ENCODE data around the gene UBL4B. TPM values are rescaled to one million over a fixed set of nuclear protein-coding genes. Genes with fewer than 3 reads are reported as not detected.
A peak's percentile ranks its signal among the peaks of the same experiment; 100 is the strongest.

The UBL4B gene
- total RNA-seq, 1 experiment from 2014 or later, result not detected

DNA sequence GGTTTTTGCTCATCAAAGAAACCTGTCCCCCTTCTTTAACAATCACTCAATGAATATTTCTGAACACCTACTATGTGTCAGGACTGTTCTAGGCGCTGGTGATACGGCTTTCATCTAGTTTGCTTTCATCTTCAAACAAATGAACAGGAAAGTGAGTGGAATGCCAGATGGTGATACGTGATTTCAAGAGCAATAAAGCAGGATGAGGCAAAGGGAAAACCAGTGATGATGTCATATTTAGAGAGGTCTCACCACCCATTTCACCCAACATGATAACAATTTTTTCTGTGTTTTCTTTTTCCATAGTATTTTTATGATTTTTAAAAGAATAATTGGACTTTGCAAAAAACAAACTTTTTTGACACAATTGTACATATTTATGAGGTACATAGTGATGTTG, 26.7 kb downstream of the UBL4B start:
- Mint-ChIP-seq H3K4me3 (ENCODE audit: unreplicated experiment) (no peak overlapping the region), H3K27me3 (ENCODE audit: insufficient read depth, unreplicated experiment) (peaks cover 74% of the 10 kb centered on the region), H3K27ac (ENCODE audit: low read depth, unreplicated experiment) (no peak overlapping the region), H3K9me3 (ENCODE audit: unreplicated experiment) (no peaks in the 10 kb centered on the region), H3K36me3 (ENCODE audit: insufficient read depth, unreplicated experiment) (no peaks in the 10 kb centered on the region), H3K4me1 (ENCODE audit: insufficient read depth, unreplicated experiment) (no peaks in the 10 kb centered on the region)
- DNase-seq (ENCODE audit: unreplicated experiment), result no peak
- TF ChIP-seq, protein P1, sequence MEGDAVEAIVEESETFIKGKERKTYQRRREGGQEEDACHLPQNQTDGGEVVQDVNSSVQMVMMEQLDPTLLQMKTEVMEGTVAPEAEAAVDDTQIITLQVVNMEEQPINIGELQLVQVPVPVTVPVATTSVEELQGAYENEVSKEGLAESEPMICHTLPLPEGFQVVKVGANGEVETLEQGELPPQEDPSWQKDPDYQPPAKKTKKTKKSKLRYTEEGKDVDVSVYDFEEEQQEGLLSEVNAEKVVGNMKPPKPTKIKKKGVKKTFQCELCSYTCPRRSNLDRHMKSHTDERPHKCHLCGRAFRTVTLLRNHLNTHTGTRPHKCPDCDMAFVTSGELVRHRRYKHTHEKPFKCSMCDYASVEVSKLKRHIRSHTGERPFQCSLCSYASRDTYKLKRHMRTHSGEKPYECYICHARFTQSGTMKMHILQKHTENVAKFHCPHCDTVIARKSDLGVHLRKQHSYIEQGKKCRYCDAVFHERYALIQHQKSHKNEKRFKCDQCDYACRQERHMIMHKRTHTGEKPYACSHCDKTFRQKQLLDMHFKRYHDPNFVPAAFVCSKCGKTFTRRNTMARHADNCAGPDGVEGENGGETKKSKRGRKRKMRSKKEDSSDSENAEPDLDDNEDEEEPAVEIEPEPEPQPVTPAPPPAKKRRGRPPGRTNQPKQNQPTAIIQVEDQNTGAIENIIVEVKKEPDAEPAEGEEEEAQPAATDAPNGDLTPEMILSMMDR (IDR thresholded peaks at IDR 0.05; ENCODE audit: unreplicated experiment), result no peak
- intact Hi-C loops (cut with micrococcal nuclease), result no loop called here
- BruUV-seq (replicated peaks), result no TSS peak
- CTCF ChIA-PET, result interaction anchor here (1.3 kb wide), 1 partner anchor 33 kb away, joined by 3 read pairs; no protein-coding TSS in a partner anchor
- POLR2A ChIA-PET, result no interaction called here

DNA sequence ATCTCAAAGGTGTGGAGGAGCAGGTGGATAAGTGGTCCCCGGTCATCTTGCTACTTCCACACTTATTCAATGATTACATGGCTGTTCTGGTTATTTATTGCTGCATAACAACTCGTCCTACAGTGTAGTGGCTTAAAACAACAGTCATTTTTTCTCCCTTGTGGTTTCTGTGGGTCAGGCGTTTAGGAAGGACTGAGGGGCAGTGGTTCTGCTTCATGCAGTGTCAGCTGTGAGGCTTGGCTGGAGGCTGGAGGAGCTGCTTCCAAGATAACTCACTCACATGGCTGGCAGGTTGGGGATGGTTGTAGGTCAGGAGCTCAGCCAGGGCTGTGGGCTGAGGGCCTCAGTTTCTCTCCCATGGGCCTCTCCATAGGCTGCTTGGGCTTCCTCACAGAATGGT, 32.1 kb downstream of the UBL4B start:
- no peaks in the 10 kb centered on the region for H3K4me1 Mint-ChIP-seq (ENCODE audit: insufficient read depth, unreplicated experiment)
- ChIA-PET CTCF (interaction anchor here (0.6 kb wide), 1 partner anchor 229 kb away, joined by 6 read pairs; no protein-coding TSS in a partner anchor), POLR2A (no interaction called here)
- H3K4me3 Mint-ChIP-seq (ENCODE audit: unreplicated experiment), result no peak overlapping the region
- no peak overlapping the region for H3K27ac Mint-ChIP-seq (ENCODE audit: low read depth, unreplicated experiment)
- no peaks in the 10 kb centered on the region for H3K9me3 Mint-ChIP-seq (ENCODE audit: unreplicated experiment)
- intact Hi-C loops (cut with micrococcal nuclease), result no loop called here
- peaks cover 27% of the 10 kb centered on the region for H3K27me3 Mint-ChIP-seq (ENCODE audit: insufficient read depth, unreplicated experiment)
- H3K36me3 Mint-ChIP-seq (ENCODE audit: insufficient read depth, unreplicated experiment), result no peaks in the 10 kb centered on the region
- no peak for DNase-seq (ENCODE audit: unreplicated experiment)
- TF ChIP-seq, protein P1 (IDR thresholded peaks at IDR 0.05; ENCODE audit: unreplicated experiment), result no peak
- BruUV-seq (replicated peaks), result no TSS peak

DNA sequence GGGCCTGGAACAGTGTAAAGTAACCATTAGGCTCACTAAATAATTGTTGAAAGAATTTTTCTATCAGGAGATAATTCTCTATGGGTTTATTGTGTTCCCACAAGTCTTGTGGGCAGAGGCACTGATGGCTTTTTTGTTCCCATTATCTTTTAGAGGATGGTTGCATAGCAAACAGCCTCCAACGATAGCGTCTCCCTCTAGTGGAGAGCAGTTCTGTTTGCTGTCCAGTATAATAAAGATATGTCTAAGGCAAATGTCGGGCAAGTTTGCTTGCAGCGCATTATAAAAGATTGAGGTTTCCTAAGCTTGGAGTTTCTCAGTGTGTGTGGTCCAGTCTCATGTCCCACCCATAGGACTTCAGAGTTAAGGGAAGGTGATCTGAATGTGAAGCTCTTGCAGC, 36.7 kb downstream of the UBL4B start:
- H3K4me1 Mint-ChIP-seq (ENCODE audit: insufficient read depth, unreplicated experiment), result no peaks in the 10 kb centered on the region
- intact Hi-C loops (cut with micrococcal nuclease), result no loop called here
- DNase-seq (ENCODE audit: unreplicated experiment), result no peak
- H3K4me3 Mint-ChIP-seq (ENCODE audit: unreplicated experiment), result no peak overlapping the region
- ChIA-PET POLR2A (interaction anchor here (0.6 kb wide), 1 partner anchor 343 kb away, joined by 3 read pairs; no protein-coding TSS in a partner anchor), CTCF (no interaction called here)
- no peak overlapping the region for H3K27ac Mint-ChIP-seq (ENCODE audit: low read depth, unreplicated experiment)
- no TSS peak for BruUV-seq (replicated peaks)
- no peaks in the 10 kb centered on the region for H3K9me3 Mint-ChIP-seq (ENCODE audit: unreplicated experiment)
- peaks cover 20% of the 10 kb centered on the region for H3K27me3 Mint-ChIP-seq (ENCODE audit: insufficient read depth, unreplicated experiment)
- TF ChIP-seq, protein P1 (IDR thresholded peaks at IDR 0.05; ENCODE audit: unreplicated experiment), result peak; percentile 8
- no peaks in the 10 kb centered on the region for H3K36me3 Mint-ChIP-seq (ENCODE audit: insufficient read depth, unreplicated experiment)

DNA sequence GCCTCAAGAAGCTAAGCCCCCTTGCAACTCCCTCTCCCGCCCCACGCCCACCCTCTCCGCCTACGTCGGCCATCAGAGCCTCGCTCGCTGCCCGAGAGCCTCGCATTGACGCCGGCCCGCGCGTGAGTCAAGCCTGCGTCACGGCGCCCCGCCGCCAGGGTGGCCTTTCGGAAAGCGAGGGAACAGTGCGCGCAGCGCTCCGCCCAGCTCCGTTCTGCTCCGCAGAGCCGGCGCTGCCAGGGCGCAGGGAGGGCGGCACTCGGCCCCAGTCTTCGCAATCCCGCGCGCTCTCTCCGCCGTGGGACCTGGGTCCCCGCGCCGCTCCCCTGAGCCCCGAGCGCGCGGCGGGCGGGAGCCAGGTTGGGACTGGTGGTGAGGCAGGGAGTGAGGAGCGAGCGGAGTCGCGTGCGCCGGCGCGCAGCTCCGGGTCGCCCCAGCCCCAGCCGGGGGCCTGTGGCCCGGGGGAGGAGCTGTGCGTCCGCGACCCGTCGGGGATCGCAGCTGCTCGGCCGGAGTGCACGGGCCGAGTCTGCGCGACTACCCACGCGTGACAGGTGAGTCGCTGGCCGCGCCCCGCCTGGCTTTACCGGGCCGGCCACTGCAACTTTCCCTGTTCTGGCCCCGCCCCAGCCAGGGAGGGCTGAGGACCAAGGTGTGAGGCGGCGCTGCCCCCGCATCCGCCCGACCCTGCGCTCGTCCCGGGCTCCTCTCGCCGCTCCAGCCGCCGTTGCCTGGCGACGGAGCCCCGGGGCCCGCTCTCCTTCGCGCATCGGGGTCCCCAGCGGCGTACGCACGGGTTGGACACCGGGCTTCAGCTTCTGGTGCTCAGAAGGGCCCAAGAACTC, 38.3 kb downstream of the UBL4B start, which contains the start of gene SLC6A17:
SLC6A17 (plus strand) TSS at position 165 of the 845 bp plus-strand sequence. CDS start 16,436 bp downstream, outside the sequence.
- TF ChIP-seq, protein P1 (IDR thresholded peaks at IDR 0.05; ENCODE audit: unreplicated experiment), result no peak
- Mint-ChIP-seq H3K27ac (ENCODE audit: low read depth, unreplicated experiment) (no peak within 1 kb of the TSS), H3K4me1 (ENCODE audit: insufficient read depth, unreplicated experiment) (no peaks in the 10 kb centered on the region), H3K27me3 (ENCODE audit: insufficient read depth, unreplicated experiment) (peaks cover 32% of the 10 kb centered on the region), H3K4me3 (ENCODE audit: unreplicated experiment) (no peak within 1 kb of the TSS), H3K36me3 (ENCODE audit: insufficient read depth, unreplicated experiment) (no peaks in the 10 kb centered on the region), H3K9me3 (ENCODE audit: unreplicated experiment) (no peaks in the 10 kb centered on the region)
- CTCF ChIA-PET, result no interaction called here
- DNase-seq (ENCODE audit: unreplicated experiment), result peak; percentile 26
- intact Hi-C loops (cut with micrococcal nuclease), result no loop called here
- POLR2A ChIA-PET, result no interaction called here
- no TSS peak for BruUV-seq (replicated peaks)

Measured in MCF 10A (cell line).